Psoas muscle (tissue), 8 donors: ENCODE measurements around the gene IGF2BP1. TPM values are rescaled to one million over a fixed set of nuclear protein-coding genes. Genes with fewer than 3 reads are reported as not detected.

Source experiments
- ATAC-seq, 4 donors: fragments of 200-7000 bp; cut with Tn5 transposase; one replicate each; pipeline ENCODE4 v1.9.1; 2020; ENCODE audit warnings: moderate library complexity in 3 of 4, mild to moderate bottlenecking in 2 of 4
- DNase-seq, 2 donors: peaks; one replicate each; pipeline ENCODE4 v3.0.0-alpha.2; 2020
- H3K27ac ChIP-seq: fragments of 200-600 bp; one replicate; pipeline ENCODE4 v1.8.0; 2022
- H3K27me3 ChIP-seq, 3 donors: fragments of 200-600 bp in 1 of 3; one replicate each; pipeline versions ENCODE4 v1.6.1 to v1.8.0; 2013 to 2022; ENCODE audit warnings: low read length in 2 of 3, mild to moderate bottlenecking in 2 of 3, moderate library complexity in 1 of 3; ENCODE audit not compliant: insufficient read depth in 3 of 3
- H3K36me3 ChIP-seq, 2 donors: fragments of 200-600 bp in 1 of 2; one replicate each; pipeline versions ENCODE4 v1.6.1 to v1.8.0; 2013 to 2022; ENCODE audit warnings: low read depth in 1 of 2, mild to moderate bottlenecking in 1 of 2, moderate library complexity in 1 of 2; ENCODE audit not compliant: insufficient read depth in 1 of 2
- H3K4me1 ChIP-seq: fragments of 200-600 bp; one replicate; pipeline ENCODE4 v1.8.0; 2022
- H3K4me3 ChIP-seq: fragments of 200-600 bp; one replicate; pipeline ENCODE4 v1.8.0; 2022; ENCODE audit warnings: mild to moderate bottlenecking
- H3K9me3 ChIP-seq: fragments of 200-600 bp; one replicate; pipeline ENCODE4 v1.8.0; 2022
- WGBS, 3 donors: extraction: QIAGEN DNeasy Blood & Tissue Kit; methylation state at CpG; one replicate each; pipeline versions ENCODE4 v1.1.6 to v1.1.7; 2013; 5-methylcytosine and 5-hydroxymethylcytosine counted together
- intact Hi-C, 2 donors: fragments of 100-400 bp; cut with DNase I; formaldehyde crosslinking; loops; one replicate each; pipeline versions ENCODE4 v1.11.0 to v1.14.2; 2022
- polyA plus RNA-seq, 3 donors: library from polyadenylated mRNA; stranded (reverse); fragments of 200-250 nt; gene quantifications; one replicate each; pipeline ENCODE4 v1.2.3, GENCODE V29; 2013
- total RNA-seq, 4 donors: library from RNA; stranded (reverse); fragmentation: NEBNext Ultra II Directional in 2 of 4; extraction: Animal tissue kit (Norgen Biotek cat#: 25700) in 2 of 4; gene quantifications; one replicate each; pipeline versions ENCODE4 v1.2.1 to v1.2.4, GENCODE V29; 2021 to 2023
- TF ChIP-seq, protein P1 (sequence below): fragments of 200-600 bp; IDR thresholded peaks from one replicate; pipeline ENCODE4 v1.8.0; 2022; ENCODE audit warnings: antibody characterized with exemption
- donor health status: healthy with polysubstance abuse.
- donor health status: DM: no; HTN: no; CAD: no; lungs with moderate emphysema.
- donor health status: Bipolar disorder and iron deficiency.
- donor health status: healthy.
- donor health status: DM: yes; HTN: yes; CAD: no.
- donor health status: DM: no; HTN: no; CAD: no.
- donor health status: DM: no; HTN: no; CAD: no.
- donor health status: DM: yes; HTN: yes; CAD: no.

The IGF2BP1 gene
- total and polyA plus RNA-seq, 7 donors, result not detected

DNA sequence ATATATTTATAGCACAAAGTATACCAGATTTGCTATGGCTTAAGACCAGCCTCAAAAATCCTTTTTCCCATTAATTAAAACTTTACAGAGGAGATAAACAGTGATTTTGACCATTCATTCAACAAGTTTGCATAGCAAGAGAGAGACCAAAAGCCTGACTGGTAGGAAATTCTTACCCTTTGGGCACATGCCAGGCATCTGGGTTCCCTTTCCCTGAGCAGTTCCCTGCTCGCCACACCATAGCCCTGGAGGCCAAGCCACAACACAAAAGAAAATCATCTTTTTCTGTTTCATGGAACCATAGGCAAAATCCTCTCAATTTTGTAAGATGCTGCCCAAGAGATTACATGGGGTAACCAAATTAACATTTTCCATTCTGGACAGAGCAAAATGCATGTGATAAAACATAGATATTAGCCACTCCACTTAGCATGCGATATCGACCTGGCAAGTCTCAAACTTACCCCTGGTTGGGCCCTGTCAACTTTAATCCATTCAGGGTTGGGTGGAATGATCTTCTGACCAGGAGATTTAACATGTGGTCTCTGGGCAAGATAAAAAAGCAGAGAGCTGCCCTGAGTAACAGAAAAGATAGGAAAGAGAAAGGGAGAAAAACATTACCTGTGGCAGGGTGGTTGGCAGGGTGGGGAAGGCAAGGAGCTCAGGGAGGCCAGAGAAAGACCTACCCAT is 77.8 kb downstream of the IGF2BP1 start:
- Histone ChIP-seq H3K27me3 (peaks cover 0 to 37% (median 5%) of the 10 kb centered on the region in 3 donors), H3K36me3 (no peaks in the 10 kb centered on the region), H3K4me1 (no peaks in the 10 kb centered on the region), H3K27ac (no peak overlapping the region), H3K4me3 (no peak overlapping the region), H3K9me3 (no peaks in the 10 kb centered on the region)
- ATAC-seq, result no peak
- 73 to 80% (median 74%) methylated on average over 3 of the region's 3 CpGs for WGBS, 3 donors
- intact Hi-C loops, result no loop called here
- DNase-seq, result no peak
- TF ChIP-seq, protein P1, sequence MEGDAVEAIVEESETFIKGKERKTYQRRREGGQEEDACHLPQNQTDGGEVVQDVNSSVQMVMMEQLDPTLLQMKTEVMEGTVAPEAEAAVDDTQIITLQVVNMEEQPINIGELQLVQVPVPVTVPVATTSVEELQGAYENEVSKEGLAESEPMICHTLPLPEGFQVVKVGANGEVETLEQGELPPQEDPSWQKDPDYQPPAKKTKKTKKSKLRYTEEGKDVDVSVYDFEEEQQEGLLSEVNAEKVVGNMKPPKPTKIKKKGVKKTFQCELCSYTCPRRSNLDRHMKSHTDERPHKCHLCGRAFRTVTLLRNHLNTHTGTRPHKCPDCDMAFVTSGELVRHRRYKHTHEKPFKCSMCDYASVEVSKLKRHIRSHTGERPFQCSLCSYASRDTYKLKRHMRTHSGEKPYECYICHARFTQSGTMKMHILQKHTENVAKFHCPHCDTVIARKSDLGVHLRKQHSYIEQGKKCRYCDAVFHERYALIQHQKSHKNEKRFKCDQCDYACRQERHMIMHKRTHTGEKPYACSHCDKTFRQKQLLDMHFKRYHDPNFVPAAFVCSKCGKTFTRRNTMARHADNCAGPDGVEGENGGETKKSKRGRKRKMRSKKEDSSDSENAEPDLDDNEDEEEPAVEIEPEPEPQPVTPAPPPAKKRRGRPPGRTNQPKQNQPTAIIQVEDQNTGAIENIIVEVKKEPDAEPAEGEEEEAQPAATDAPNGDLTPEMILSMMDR, result no peak

DNA sequence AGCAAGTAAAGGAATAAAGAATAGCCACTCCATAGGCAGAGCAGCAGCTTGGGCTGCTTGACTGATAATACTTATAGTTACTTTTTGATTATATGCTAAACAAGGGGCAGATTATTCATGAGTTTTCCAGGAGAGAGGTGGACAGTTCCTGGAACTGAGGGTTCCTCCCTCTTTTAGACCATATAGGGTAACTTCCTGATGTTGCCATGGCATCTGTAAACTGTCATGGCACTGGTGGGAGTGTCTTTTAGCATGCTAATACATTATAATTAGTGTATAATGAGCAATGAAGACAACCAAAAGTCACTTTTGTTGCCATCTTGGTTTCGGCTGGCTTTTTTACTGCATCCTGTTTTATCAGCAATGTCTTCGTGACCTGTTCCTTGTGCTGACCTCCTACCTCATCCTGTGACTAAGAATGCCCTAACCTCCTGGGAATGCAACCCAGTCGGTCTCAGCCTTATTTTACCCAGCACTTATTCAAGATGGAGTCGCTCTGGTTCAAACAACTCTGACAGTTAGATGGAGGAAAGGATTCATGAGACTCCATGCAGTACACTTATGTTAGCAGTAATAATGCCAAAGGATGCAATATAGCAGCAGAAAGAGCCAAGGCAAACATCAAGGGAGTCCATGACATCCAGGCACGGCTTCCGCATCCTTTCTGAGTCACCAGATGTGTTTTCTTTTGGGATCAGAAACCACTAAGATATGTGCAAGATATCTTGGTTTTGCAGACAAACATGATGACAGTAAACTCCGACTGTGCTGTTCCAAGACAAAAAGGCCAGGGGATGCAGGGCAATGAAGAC is 79.6 kb downstream of the IGF2BP1 start:
- H3K9me3 ChIP-seq, result no peaks in the 10 kb centered on the region
- DNase-seq (no peak), ATAC-seq (no peak)
- H3K27ac ChIP-seq, result no peak overlapping the region
- no peaks in the 10 kb centered on the region for H3K36me3 ChIP-seq
- intact Hi-C loops, result no loop called here
- WGBS, 3 donors, result 73 to 78% (median 75%) methylated on average over 7 of the region's 7 CpGs
- H3K4me1 ChIP-seq, result no peaks in the 10 kb centered on the region
- TF ChIP-seq, protein P1, result no peak
- no peak overlapping the region for H3K4me3 ChIP-seq
- H3K27me3 ChIP-seq, result peaks cover 0 to 41% (median 5%) of the 10 kb centered on the region in 3 donors

DNA sequence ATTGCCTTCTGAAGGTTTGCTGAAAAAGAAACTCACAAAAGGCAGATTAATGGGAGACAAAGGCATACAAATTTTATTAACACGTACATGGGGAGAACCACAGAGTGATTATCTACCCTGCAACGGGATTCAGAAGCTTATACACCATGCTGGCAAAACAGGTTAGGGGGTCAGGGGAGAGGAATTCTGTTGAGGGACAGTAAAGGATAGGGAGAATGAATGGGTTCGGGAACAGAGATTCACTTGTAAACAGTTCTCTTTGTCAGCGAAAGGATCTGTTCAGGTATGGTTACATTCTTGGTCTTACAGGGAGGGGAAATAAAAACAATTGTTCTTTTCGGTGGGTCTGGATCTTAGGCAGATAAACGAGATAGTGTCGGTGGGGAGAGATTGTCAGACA is 81.1 kb downstream of the IGF2BP1 start:
- TF ChIP-seq, protein P1, result no peak
- DNase-seq, result no peak
- H3K9me3 ChIP-seq, result no peaks in the 10 kb centered on the region
- WGBS, 3 donors, result 76 to 83% (median 78%) methylated on average over 7 of the region's 7 CpGs
- intact Hi-C loops, result no loop called here
- no peak overlapping the region for H3K4me3 ChIP-seq
- H3K36me3 ChIP-seq, result no peaks in the 10 kb centered on the region
- no peak overlapping the region for H3K27ac ChIP-seq
- H3K4me1 ChIP-seq, result no peaks in the 10 kb centered on the region
- peaks cover 2 to 40% (median 8%) of the 10 kb centered on the region in 3 donors for H3K27me3 ChIP-seq
- no peak for ATAC-seq

DNA sequence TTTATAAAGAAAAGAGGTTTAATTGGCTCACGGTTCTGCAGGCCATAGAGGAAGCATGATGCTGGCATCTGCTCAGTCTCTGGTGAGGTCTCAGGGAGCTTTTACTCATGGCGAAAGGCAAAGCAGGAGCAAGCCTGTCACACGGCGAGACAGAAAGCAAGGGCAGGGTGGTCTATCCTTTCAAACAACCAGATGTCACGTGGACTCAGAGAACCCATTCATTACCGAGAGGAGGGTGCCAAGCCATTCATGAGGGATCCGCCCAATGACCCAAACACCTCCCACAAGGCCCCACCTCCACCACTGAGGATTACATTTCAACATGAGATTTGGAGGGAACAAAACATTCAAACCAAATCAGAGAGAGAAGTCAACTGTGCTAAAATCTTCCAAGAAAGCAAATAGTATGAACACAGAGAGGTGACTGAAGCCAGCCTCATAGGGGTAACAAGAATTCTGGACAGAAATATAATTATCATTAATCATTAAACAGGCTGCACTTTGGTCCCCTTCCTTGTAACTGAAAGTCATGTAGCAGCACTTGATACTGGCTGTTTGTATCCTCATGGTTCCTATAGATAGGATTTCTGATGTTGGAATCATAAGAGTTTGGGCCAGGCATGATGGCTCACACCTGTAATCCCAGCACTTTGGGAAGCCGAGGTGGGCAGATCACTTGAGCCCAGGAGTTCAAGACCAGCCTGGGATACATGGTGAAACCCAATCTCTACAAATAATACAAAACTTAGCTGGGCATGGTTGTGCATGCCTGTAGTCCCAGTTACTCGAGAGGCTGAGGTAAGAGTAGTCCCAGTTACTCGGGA is 82.9 kb downstream of the IGF2BP1 start:
- WGBS, 3 donors, result 71 to 78% (median 77%) methylated on average over 10 of the region's 10 CpGs
- Histone ChIP-seq H3K4me1 (no peaks in the 10 kb centered on the region), H3K27me3 (peaks cover 2 to 43% (median 8%) of the 10 kb centered on the region in 3 donors), H3K27ac (no peak overlapping the region), H3K4me3 (no peak overlapping the region), H3K36me3 (no peaks in the 10 kb centered on the region), H3K9me3 (no peaks in the 10 kb centered on the region)
- intact Hi-C loops, result no loop called here
- TF ChIP-seq, protein P1, result no peak
- ATAC-seq, result no peak
- DNase-seq, result no peak
